22Rv1 (cell line): ENCODE data around the gene FAM187B.

Experiments
- H3K27ac ChIP-seq: fragments of 450-650 bp; 2 replicates; pipeline ENCODE4 v1.5.1; 2017
- CTCF ChIP-seq: fragments of 450-650 bp; IDR thresholded peaks from 2 replicates; pipeline ENCODE4 v1.5.1; 2017; ENCODE audit warnings: mild to moderate bottlenecking
- ZFX ChIP-seq: fragments of 450-650 bp; IDR thresholded peaks from 2 replicates; pipeline ENCODE4 v1.6.1; 2017; ENCODE audit warnings: antibody characterized with exemption, borderline replicate concordance

The FAM187B gene

GRCh38 chr19:35195830-35196229 is 32.7 kb downstream of the FAM187B start:
- TF ChIP-seq CTCF (no peak), ZFX (no peak)

DNA sequence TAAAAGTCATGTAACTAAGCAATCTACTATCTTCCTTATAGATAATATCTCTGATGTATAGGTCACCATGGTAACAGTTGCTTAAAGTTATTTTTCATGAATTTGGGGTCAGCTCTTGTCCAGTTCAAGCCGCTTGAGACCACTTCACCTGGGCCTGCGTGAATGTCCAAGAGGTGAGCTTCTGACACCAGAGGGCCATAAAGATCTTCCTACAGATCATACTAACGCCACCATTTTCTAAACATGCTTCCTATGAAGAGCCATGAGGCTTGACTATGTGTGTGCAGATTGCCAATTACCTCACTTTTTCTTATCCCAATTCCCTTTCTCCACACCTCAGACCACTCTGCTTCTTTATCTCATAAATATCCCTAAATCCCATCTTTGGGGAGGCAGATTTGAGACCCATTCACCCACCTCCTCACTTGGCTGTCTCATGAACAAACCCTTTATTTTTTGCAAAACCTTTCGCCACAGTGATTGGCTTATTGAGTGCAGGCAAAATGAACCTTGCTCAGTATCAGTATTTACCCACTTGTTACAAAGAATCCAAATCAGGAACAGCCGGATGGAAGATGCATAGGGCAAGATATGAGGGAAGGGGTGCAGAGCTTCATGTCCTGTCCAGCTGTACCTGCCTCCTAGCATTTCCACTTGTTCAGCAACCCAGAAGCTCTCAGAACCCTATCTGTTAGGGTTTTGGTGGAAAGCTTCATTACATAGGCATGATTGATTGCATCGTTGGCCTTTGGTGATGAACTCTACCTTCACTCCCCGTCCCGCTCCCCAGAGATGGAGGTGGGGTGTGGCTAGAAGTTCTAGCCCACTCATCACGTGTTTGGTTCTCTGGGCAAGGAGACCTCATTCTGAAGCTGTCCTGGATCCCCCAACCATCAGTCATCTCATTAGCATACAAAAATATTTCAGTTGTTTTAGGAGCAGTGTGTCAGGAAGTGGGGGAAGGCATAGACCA is 34.2 kb downstream of the FAM187B start:
- TF ChIP-seq ZFX (no peak), CTCF (no peak)
- H3K27ac ChIP-seq = no peak overlapping the region

More at GRCh38 chr19:35195830-35196229, 32.7 kb downstream of the FAM187B start:
- no peak overlapping the region for H3K27ac ChIP-seq

DNA sequence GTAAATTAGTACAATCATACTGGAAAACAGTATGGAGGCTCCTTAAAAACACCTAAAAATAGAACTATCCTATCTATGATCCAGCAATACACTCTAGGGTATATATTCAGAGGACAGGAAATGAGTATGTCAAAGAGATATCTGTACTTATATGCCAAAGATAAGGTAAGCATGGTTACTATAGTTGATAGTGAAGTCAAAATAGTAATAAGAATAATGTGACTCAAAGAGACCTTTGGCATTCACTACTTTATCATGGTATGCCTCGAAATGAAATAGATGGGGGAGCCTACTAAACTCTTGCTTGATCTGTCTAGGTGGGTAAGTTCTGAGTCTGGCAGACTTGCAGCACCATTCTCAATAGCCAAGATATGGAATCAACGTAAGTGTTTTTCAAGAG is 43.7 kb downstream of the FAM187B start:
- no peak overlapping the region for H3K27ac ChIP-seq
- TF ChIP-seq ZFX = no peak
- no peak for TF ChIP-seq CTCF

DNA sequence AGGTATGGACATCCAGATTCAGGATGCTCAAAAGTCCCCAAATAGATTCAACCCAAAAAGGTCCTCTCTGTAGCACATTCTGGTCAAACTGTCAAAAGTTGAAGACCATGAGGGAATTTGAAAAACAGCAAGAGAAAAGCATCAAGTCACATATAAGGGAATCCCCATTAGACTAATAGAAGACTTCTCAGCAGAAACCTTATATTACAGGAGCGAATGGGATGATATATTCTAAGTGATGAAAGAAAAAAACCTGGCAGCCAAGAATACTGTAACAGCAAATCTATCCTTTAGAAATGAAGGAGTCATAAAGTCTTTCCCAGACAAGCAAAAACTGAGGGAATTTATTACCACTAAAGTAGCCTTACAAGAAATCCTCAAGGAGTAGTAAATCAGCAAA is 44.3 kb downstream of the FAM187B start:
- TF ChIP-seq ZFX = no peak
- TF ChIP-seq CTCF = no peak
- no peak overlapping the region for H3K27ac ChIP-seq

DNA sequence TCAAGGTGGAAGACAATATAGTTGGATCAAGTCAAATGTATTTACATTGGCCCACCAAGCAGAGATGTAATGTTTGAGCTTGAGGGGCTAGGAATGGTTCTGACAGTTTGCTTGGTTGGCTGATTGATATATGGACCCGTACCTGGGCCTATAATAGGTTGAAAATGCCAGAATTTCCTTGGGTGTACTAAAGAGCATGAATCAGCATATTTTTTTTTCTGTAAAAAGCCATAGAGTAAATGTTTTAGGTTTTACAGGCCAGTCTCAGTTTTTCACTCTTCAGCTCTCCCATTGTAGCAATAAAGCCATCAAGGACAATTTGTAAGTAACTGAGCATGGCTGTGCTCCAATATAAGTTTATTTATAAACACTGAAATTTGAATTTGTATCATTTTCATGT is 47.2 kb downstream of the FAM187B start:
- H3K27ac ChIP-seq = no peak overlapping the region
- TF ChIP-seq ZFX = no peak
- TF ChIP-seq CTCF = no peak

GRCh38 chr19:35179830-35180229 is 48.7 kb downstream of the FAM187B start:
- no peak overlapping the region for H3K27ac ChIP-seq
- no peak for TF ChIP-seq CTCF
- TF ChIP-seq ZFX = no peak

DNA sequence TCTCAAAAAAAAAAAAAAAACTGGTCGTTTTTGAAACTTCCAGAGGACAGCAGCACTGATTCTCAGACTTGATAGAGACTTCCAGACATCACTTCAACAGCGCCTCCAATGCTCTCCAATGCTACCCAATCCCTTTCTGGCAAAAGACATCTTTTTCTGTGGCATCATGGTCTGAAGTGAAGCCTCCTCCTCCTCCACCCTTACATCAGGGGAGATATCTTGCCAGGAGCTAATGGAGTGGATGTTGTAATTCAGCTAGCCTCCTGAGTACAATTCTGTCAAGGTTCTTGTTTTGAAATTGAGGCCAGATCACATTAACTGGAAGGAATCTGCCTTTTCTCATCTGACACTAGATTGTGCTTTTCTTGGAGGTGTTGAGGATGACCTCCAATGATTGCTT is 49.8 kb downstream of the FAM187B start:
- no peak for TF ChIP-seq CTCF
- TF ChIP-seq ZFX = no peak
- no peak overlapping the region for H3K27ac ChIP-seq
